Breast epithelium (tissue), 3 donors: ENCODE results near the gene PCSK2.

Source experiments
- POLR2A ChIP-seq: fragments of 450-650 bp; IDR thresholded peaks from one replicate; pipeline ENCODE4 v1.6.1; 2016; ENCODE audit warnings: antibody characterized with exemption, mild to moderate bottlenecking, moderate library complexity
- POLR2AphosphoS5 ChIP-seq, 3 donors: sonication (generic); formaldehyde crosslinking; IDR thresholded peaks; one replicate each; pipeline ENCODE4 v1.6.1; 2017; ENCODE audit warnings: antibody characterized with exemption in 3 of 3

GRCh38 chr20:17262786-17263185 lies 35.9 kb downstream of the PCSK2 start:
- TF ChIP-seq POLR2A (no peak), POLR2AphosphoS5 (IDR thresholded peaks at IDR 0.05) (no peak)
